ENCODE measurements around the gene RASGEF1C. TPM values are rescaled to one million over a fixed set of nuclear protein-coding genes. Genes with fewer than 3 reads are reported as not detected.

Gene RASGEF1C
- total and polyA plus RNA-seq, 10 of the 15 experiments (the other 5 are each of a cell fraction or from before 2014, with no cell fraction given) = not detected

GRCh38 chr5:180208038-180208434 is 975 bp downstream of the RASGEF1C start (continued):
- no peak for TF ChIP-seq KLF5 (IDR thresholded peaks at IDR 0.05; ENCODE audit: partially characterized antibody)
- no peak for TF ChIP-seq SREBF1 (IDR thresholded peaks at IDR 0.05; ENCODE audit: low read length)
- no peak for TF ChIP-seq RELB (IDR thresholded peaks at IDR 0.05; ENCODE audit: low read depth)
- no peak for TF ChIP-seq POU2F2 (IDR thresholded peaks at IDR 0.05; ENCODE audit: borderline replicate concordance, low read depth, low read length)
- no peak for TF ChIP-seq ZNF384 (IDR thresholded peaks at IDR 0.05; ENCODE audit: borderline replicate concordance, low read depth, low read length)

GRCh38 chr5:180207593-180207992 is 1.4 kb downstream of the RASGEF1C start:
- Histone ChIP-seq H3K27me3 (replicated peaks in 1 of 2; ENCODE audit: control insufficient read depth in 2 of 2, insufficient read depth in 2 of 2, low read length in 1 of 2) (peaks cover 0 to 5% of the 10 kb centered on the region in 2 experiments; a peak in 2 of 4 replicates), H4K20me1 (ENCODE audit: control insufficient read depth, insufficient read depth) (no peaks in the 10 kb centered on the region), H3K79me2 (ENCODE audit: control insufficient read depth, insufficient read depth, low read length) (no peaks in the 10 kb centered on the region), H3K9ac (ENCODE audit: control insufficient read depth, insufficient read depth, low read length) (no peak overlapping the region), H3K4me3 (no peak overlapping the region), H3K4me2 (ENCODE audit: control insufficient read depth, insufficient read depth) (no peak overlapping the region), H3K36me3 (ENCODE audit: control insufficient read depth in 2 of 2, insufficient read depth in 2 of 2, low read length in 1 of 2) (no peaks in the 10 kb centered on the region), H3K9me3 (replicated peaks; ENCODE audit: control insufficient read depth, insufficient read depth, low read length) (no peaks in the 10 kb centered on the region; the same call in 2 of the 3 replicates), H3K4me1 (ENCODE audit: control insufficient read depth, insufficient read depth, low read length) (no peaks in the 10 kb centered on the region), H3K27ac (ENCODE audit: control insufficient read depth, insufficient read depth) (no peak overlapping the region), H2AFZ (ENCODE audit: control insufficient read depth, low read depth, low read length) (no peak overlapping the region)
- ATAC-seq (no peak), FAIRE-seq (no peak), DNase-seq (ENCODE audit: low read depth, low spot score) (no peak)
- BruUV-seq (replicated peaks) = no TSS peak
- RAD21 ChIA-PET (ENCODE audit: unreplicated experiment) = no interaction called here
- WGBS (ENCODE audit: insufficient coverage, insufficient replicate concordance, low lambda C conversion rate, missing lambda C conversion rate) = 70% methylated on average over 24 of the region's 25 CpGs
- SMC1A ChIA-PET (ENCODE audit: uncharacterized antibody, unreplicated experiment) = no interaction called here
- in situ Hi-C loops (cut with MboI) (no loop called here), intact Hi-C loops (cut with micrococcal nuclease; ENCODE audit: unreplicated experiment) (no loop called here)
- POLR2A ChIA-PET = no interaction called here
- CTCF ChIA-PET = interaction anchor here (1.3 kb wide), 3 partner anchors 83 to 264 kb away, joined by 3 to 4 read pairs (median 3); no protein-coding TSS in a partner anchor
- TF ChIP-seq ZNF384 (IDR thresholded peaks at IDR 0.05; ENCODE audit: borderline replicate concordance, low read depth, low read length) (no peak), JUND (IDR thresholded peaks at IDR 0.05; ENCODE audit: low read depth, low read length) (no peak), CBFB (IDR thresholded peaks at IDR 0.05; ENCODE audit: low read depth) (no peak), E2F8 (IDR thresholded peaks at IDR 0.05; ENCODE audit: low read depth, partially characterized antibody) (no peak), POU2F2 (IDR thresholded peaks at IDR 0.05; ENCODE audit: borderline replicate concordance, low read depth, low read length) (no peak), RBBP5 (conservative IDR thresholded peaks at IDR 0.05) (no peak), YY1 (IDR thresholded peaks at IDR 0.05; ENCODE audit: low read depth, low read length) (no peak), BCL11A (IDR thresholded peaks at IDR 0.05; ENCODE audit: low read depth, low read length) (no peak), CEBPZ (IDR thresholded peaks at IDR 0.05; ENCODE audit: low read depth, low read length) (no peak), ZNF207 (IDR thresholded peaks at IDR 0.05; ENCODE audit: borderline replicate concordance) (no peak), CBX5 (IDR thresholded peaks at IDR 0.05; ENCODE audit: low read depth) (no peak), NR2C1 (IDR thresholded peaks at IDR 0.05) (no peak), EGR1 (IDR thresholded peaks at IDR 0.05; ENCODE audit: borderline replicate concordance in 1 of 2, low read depth in 2 of 2, low read length in 2 of 2) (no peak), SMARCA5 (IDR thresholded peaks at IDR 0.05) (no peak)

Data from GM12878 (cell line).